IPS DF 19.7 (cell line): Measurements from ENCODE around the gene EBF4.
"Not testable (repeated sequence)": the region's sequence is repeated elsewhere in the genome, so short reads cannot be mapped to it uniquely, and the experiment has no call there.

Source experiments
- DNase-seq: peaks from one replicate; pipeline ENCODE4 v3.0.0-alpha.2; 2013; ENCODE audit warnings: low read depth, low spot score

The EBF4 gene

GRCh38 chr20:2757969-2758368 is 65.4 kb downstream of the EBF4 start:
- DNase-seq: no peak

- DNase-seq: no peak
Observed at GRCh38 chr20:2759143-2759542, 66.6 kb downstream of the EBF4 start.

GRCh38 chr20:2759603-2760296 is 67.2 kb downstream of the EBF4 start:
- DNase-seq: no peak

- no peak for DNase-seq
Observed at GRCh38 chr20:2760297-2760951, 67.8 kb downstream of the EBF4 start.

- no peak for DNase-seq
Observed at GRCh38 chr20:2760952-2761305, 68.3 kb downstream of the EBF4 start.

GRCh38 chr20:2761885-2762284 is 69.3 kb downstream of the EBF4 start:
- DNase-seq: no peak

GRCh38 chr20:2762578-2763131 is 70.1 kb downstream of the EBF4 start:
- no peak for DNase-seq

- DNase-seq: no peak
Observed at GRCh38 chr20:2763186-2763585, 70.6 kb downstream of the EBF4 start.

- no peak for DNase-seq
Observed at GRCh38 chr20:2767768-2768631, 75.4 kb downstream of the EBF4 start.

- DNase-seq: no peak
Observed at GRCh38 chr20:2768632-2769015, 76.0 kb downstream of the EBF4 start.

GRCh38 chr20:2770091-2770490 is 77.5 kb downstream of the EBF4 start:
- DNase-seq: not testable (repeated sequence)

- no peak for DNase-seq
Observed at GRCh38 chr20:2771631-2772080, 79.1 kb downstream of the EBF4 start.

GRCh38 chr20:2773812-2774211 is 81.2 kb downstream of the EBF4 start:
- DNase-seq: no peak

- DNase-seq: no peak
Observed at GRCh38 chr20:2775139-2775538, 82.6 kb downstream of the EBF4 start.

- DNase-seq: no peak
Observed at GRCh38 chr20:2778602-2779321, 86.2 kb downstream of the EBF4 start.

- DNase-seq: no peak
Observed at GRCh38 chr20:2780948-2781347, 88.4 kb downstream of the EBF4 start.

- DNase-seq: no peak
Observed at GRCh38 chr20:2783908-2784566, 91.5 kb downstream of the EBF4 start.

GRCh38 chr20:2793471-2793870 is 100.9 kb downstream of the EBF4 start:
- DNase-seq: no peak

- no peak for DNase-seq
Observed at GRCh38 chr20:2794202-2794748, 101.7 kb downstream of the EBF4 start.

GRCh38 chr20:2794866-2795447 is 102.4 kb downstream of the EBF4 start:
- no peak for DNase-seq
